Activated CD4-positive, alpha-beta memory T cell treated with anti-CD3 and anti-CD28 coated beads, Interleukin-2, amount 10 ng/mL, durations not matched to agents 7 days and 5 days (primary cell): Measurements from ENCODE around the gene SAP30. TPM values are rescaled to one million over a fixed set of nuclear protein-coding genes. Genes with fewer than 3 reads are reported as not detected.
A peak's percentile ranks its signal among the peaks of the same experiment; 100 is the strongest.

Experiments
- CTCF ChIA-PET: fragments of 350-600 bp; sonication (Branson Sonifier 250); formaldehyde crosslinking; loops from one replicate; lab custom pipeline; 2021; ENCODE audit warnings: antibody characterized with exemption, inconsistent platforms; lab: Charles Lee
- POLR2A ChIA-PET: fragments of 350-600 bp; sonication (Branson Sonifier 250); formaldehyde crosslinking; loops from one replicate; lab custom pipeline; 2021; ENCODE audit warnings: antibody characterized with exemption; lab: Charles Lee
- DNase-seq: peaks from one replicate; pipeline ENCODE4 v3.0.0-alpha.2; 2020
- H3K27ac Mint-ChIP-seq: one replicate; pipeline ENCODE4 v1.8.0; 2021; ENCODE audit warnings: mild to moderate bottlenecking, mixed read lengths
- H3K27me3 Mint-ChIP-seq: one replicate; pipeline ENCODE4 v1.8.0; 2021; ENCODE audit warnings: mixed read lengths
- H3K36me3 Mint-ChIP-seq: one replicate; pipeline ENCODE4 v1.8.0; 2021; ENCODE audit warnings: low read depth, mixed read lengths
- H3K4me1 Mint-ChIP-seq: one replicate; pipeline ENCODE4 v1.8.0; 2021; ENCODE audit warnings: mixed read lengths
- H3K4me3 Mint-ChIP-seq: one replicate; pipeline ENCODE4 v1.8.0; 2021; ENCODE audit warnings: mild to moderate bottlenecking, mixed read lengths
- H3K9me3 Mint-ChIP-seq: one replicate; pipeline ENCODE4 v1.8.0; 2021; ENCODE audit warnings: mixed read lengths
- total RNA-seq, 2 experiments: library from RNA; stranded (reverse); gene quantifications; one replicate each; pipeline ENCODE4 v1.2.3, GENCODE V29; 2021

SAP30 gene
- total RNA-seq, 2 experiments from 2014 or later, result 27.5 to 29.7 TPM

- POLR2A ChIA-PET, result interaction anchor here (0.9 to 7.8 kb wide), 16 partner anchors 12 to 1151 kb away, joined by 3 to 710 read pairs (median 4); partner anchors contain the start of genes CEP44, FBXO8, GALNT7 and HMGB2
- H3K4me1 Mint-ChIP-seq, result peaks cover 47% of the 10 kb centered on the region
- no peaks in the 10 kb centered on the region for H3K9me3 Mint-ChIP-seq
- H3K4me3 Mint-ChIP-seq, result peak overlapping the region; percentile 91
- H3K27ac Mint-ChIP-seq, result peak overlapping the region; percentile 84
- peaks cover 27% of the 10 kb centered on the region for H3K36me3 Mint-ChIP-seq
- H3K27me3 Mint-ChIP-seq, result no peaks in the 10 kb centered on the region
- peak; percentile 54 for DNase-seq
- CTCF ChIA-PET, result interaction anchor here (0.8 to 6.5 kb wide), 11 partner anchors 11 to 70 kb away, joined by 3 to 90 read pairs (median 5); partner anchors contain the start of gene HMGB2
These were observed 788 bp downstream of the SAP30 start for GRCh38 chr4:173371292-173372192.

- DNase-seq, result no peak
- Mint-ChIP-seq H3K27ac (no peak overlapping the region), H3K9me3 (no peaks in the 10 kb centered on the region), H3K36me3 (peaks cover 25% of the 10 kb centered on the region), H3K27me3 (no peaks in the 10 kb centered on the region), H3K4me1 (peaks cover 24% of the 10 kb centered on the region), H3K4me3 (no peak overlapping the region)
- ChIA-PET CTCF (interaction anchor here (0.9 to 1.4 kb wide), 3 partner anchors 9 to 42 kb away, joined by 3 read pairs; no protein-coding TSS in a partner anchor), POLR2A (interaction anchor here (1.2 to 2.0 kb wide), 3 partner anchors 16 to 49 kb away, joined by 3 to 16 read pairs (median 3); partner anchors contain the start of gene HMGB2)
These were observed 3.8 kb downstream of the SAP30 start for GRCh38 chr4:173374588-173374987.

DNA sequence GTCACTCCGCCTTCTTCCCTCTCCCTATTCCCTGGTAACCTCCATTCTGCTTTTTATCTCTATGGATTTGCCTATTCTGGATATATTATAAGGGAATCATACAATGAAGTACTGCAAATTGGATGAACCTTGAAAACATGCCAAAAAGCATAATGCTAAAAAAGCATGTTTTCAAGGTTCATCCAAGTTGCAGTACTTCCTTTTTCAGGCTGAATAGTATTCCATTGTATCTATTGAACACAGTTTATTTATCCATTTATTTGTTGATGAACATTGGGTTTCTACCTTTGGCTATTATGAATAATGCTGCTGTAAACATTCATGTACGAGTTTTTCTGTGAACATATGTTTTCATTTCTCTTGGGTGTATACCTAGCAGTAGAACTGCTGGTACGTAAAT, 9.2 kb downstream of the SAP30 start:
- ChIA-PET POLR2A (interaction anchor here (1.0 kb wide), 1 partner anchor 45 kb away, joined by 3 read pairs; no protein-coding TSS in a partner anchor), CTCF (no interaction called here)
- Mint-ChIP-seq H3K36me3 (peaks cover 6% of the 10 kb centered on the region), H3K27ac (no peak overlapping the region), H3K27me3 (no peaks in the 10 kb centered on the region), H3K9me3 (no peaks in the 10 kb centered on the region), H3K4me1 (peaks cover 5% of the 10 kb centered on the region), H3K4me3 (no peak overlapping the region)
- DNase-seq, result no peak

- H3K9me3 Mint-ChIP-seq, result no peaks in the 10 kb centered on the region
- CTCF ChIA-PET, result no interaction called here
- H3K36me3 Mint-ChIP-seq, result peaks cover 1% of the 10 kb centered on the region
- H3K4me3 Mint-ChIP-seq, result no peak overlapping the region
- POLR2A ChIA-PET, result no interaction called here
- no peak for DNase-seq
- no peak overlapping the region for H3K27ac Mint-ChIP-seq
- peaks cover under 1% of the 10 kb centered on the region for H3K4me1 Mint-ChIP-seq
- no peaks in the 10 kb centered on the region for H3K27me3 Mint-ChIP-seq
These were observed 10.2 kb downstream of the SAP30 start for GRCh38 chr4:173380987-173381386.

DNA sequence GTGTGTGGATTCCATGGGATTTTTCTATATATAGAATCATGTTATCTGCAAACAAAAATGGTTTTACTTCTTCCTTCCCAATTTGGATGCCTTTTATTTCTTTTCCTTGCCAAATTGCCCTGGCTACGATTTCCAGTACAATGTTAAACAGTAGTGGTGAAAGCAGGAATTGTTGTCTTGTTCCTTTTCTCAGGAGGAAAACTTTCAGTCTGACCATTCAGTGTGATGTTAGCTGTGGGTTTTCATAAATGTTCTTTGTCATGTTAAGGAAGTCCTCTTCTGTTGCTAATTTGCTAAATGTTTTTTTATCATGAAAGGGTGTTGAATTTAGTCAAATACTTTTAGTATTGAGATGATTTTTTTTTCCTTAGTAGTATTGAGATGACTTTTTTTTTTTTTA, 10.9 kb downstream of the SAP30 start:
- no peak for DNase-seq
- POLR2A ChIA-PET, result no interaction called here
- H3K36me3 Mint-ChIP-seq, result no peaks in the 10 kb centered on the region
- H3K4me3 Mint-ChIP-seq, result no peak overlapping the region
- no peaks in the 10 kb centered on the region for H3K9me3 Mint-ChIP-seq
- H3K27ac Mint-ChIP-seq, result no peak overlapping the region
- H3K27me3 Mint-ChIP-seq, result no peaks in the 10 kb centered on the region
- H3K4me1 Mint-ChIP-seq, result peaks cover 4% of the 10 kb centered on the region
- CTCF ChIA-PET, result no interaction called here

- Mint-ChIP-seq H3K9me3 (no peaks in the 10 kb centered on the region), H3K27me3 (no peaks in the 10 kb centered on the region), H3K36me3 (no peaks in the 10 kb centered on the region), H3K4me1 (peaks cover 8% of the 10 kb centered on the region), H3K27ac (no peak overlapping the region), H3K4me3 (no peak overlapping the region)
- POLR2A ChIA-PET, result interaction anchor here (1.9 kb wide), 1 partner anchor 10 kb away, joined by 7 read pairs; no protein-coding TSS in a partner anchor
- CTCF ChIA-PET, result interaction anchor here (1.1 to 1.8 kb wide), 2 partner anchors 10 to 49 kb away, joined by 3 to 8 read pairs; partner anchors contain the start of gene HMGB2
- DNase-seq, result no peak
These were observed 11.6 kb downstream of the SAP30 start for GRCh38 chr4:173382349-173382748.

- DNase-seq, result no peak
- POLR2A ChIA-PET, result interaction anchor here (0.9 to 1.2 kb wide), 2 partner anchors 15 to 53 kb away, joined by 4 to 5 read pairs; partner anchors contain the start of gene HMGB2
- Mint-ChIP-seq H3K27ac (no peak overlapping the region), H3K9me3 (no peaks in the 10 kb centered on the region), H3K27me3 (no peaks in the 10 kb centered on the region), H3K4me3 (no peak overlapping the region), H3K36me3 (peaks cover 2% of the 10 kb centered on the region), H3K4me1 (peaks cover 8% of the 10 kb centered on the region)
- CTCF ChIA-PET, result interaction anchor here (1.3 kb wide), 1 partner anchor 8 kb away, joined by 5 read pairs; no protein-coding TSS in a partner anchor
These were observed 16.0 kb downstream of the SAP30 start for GRCh38 chr4:173386751-173387150.

DNA sequence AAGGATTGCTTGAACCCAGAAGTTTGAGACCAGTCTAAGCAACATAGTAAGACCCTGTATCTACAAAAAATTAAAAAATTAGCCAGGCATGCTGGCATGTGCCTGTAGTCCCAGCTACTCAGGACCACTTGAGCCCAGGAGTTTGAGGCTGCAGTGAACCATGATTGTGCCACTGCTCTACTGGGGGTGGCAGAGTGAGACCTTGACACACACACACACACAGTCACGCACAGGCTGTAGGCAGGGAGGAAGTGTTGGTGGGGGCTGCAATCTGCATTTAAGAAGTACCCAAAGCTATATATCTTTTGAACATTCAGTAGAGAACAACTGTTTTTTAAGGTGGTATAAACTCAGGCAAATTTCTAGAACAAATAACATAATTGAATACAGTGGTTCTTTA, 20.9 kb downstream of the SAP30 start:
- H3K36me3 Mint-ChIP-seq, result peaks cover 15% of the 10 kb centered on the region
- H3K9me3 Mint-ChIP-seq, result no peaks in the 10 kb centered on the region
- no peak for DNase-seq
- H3K4me1 Mint-ChIP-seq, result peaks cover 2% of the 10 kb centered on the region
- CTCF ChIA-PET, result no interaction called here
- no peaks in the 10 kb centered on the region for H3K27me3 Mint-ChIP-seq
- no peak overlapping the region for H3K4me3 Mint-ChIP-seq
- POLR2A ChIA-PET, result no interaction called here
- H3K27ac Mint-ChIP-seq, result no peak overlapping the region

- Mint-ChIP-seq H3K27me3 (no peaks in the 10 kb centered on the region), H3K27ac (no peak overlapping the region), H3K4me1 (no peaks in the 10 kb centered on the region), H3K9me3 (no peaks in the 10 kb centered on the region), H3K4me3 (no peak overlapping the region), H3K36me3 (peaks cover 8% of the 10 kb centered on the region)
- ChIA-PET CTCF (no interaction called here), POLR2A (interaction anchor here (1.4 kb wide), 1 partner anchor 15 kb away, joined by 3 read pairs; no protein-coding TSS in a partner anchor)
- no peak for DNase-seq
These were observed 26.9 kb downstream of the SAP30 start for GRCh38 chr4:173397604-173398003.

DNA sequence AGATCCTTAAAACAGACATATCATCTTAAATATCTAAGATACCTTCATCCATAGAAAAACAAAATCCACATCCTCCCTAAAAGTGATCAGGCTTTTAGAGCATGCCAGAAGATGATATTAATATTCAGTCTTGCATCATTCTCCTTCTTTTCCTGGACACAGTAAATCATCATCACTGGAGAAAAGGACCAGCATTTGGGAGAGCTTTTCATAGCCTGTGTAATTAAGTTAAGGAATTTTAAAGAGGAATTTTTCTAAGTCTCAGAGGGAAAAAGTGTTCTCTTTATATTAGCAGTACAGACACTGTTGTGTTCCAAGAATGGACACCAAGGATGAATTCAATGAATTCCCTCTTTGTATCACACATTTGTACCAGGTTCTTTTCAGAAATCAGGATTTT, 27.5 kb downstream of the SAP30 start:
- ChIA-PET CTCF (no interaction called here), POLR2A (interaction anchor here (1.4 kb wide), 1 partner anchor 14 kb away, joined by 3 read pairs; no protein-coding TSS in a partner anchor)
- H3K4me1 Mint-ChIP-seq, result no peaks in the 10 kb centered on the region
- H3K9me3 Mint-ChIP-seq, result no peaks in the 10 kb centered on the region
- DNase-seq, result no peak
- no peaks in the 10 kb centered on the region for H3K27me3 Mint-ChIP-seq
- H3K4me3 Mint-ChIP-seq, result no peak overlapping the region
- H3K27ac Mint-ChIP-seq, result no peak overlapping the region
- H3K36me3 Mint-ChIP-seq, result peaks cover 8% of the 10 kb centered on the region

DNA sequence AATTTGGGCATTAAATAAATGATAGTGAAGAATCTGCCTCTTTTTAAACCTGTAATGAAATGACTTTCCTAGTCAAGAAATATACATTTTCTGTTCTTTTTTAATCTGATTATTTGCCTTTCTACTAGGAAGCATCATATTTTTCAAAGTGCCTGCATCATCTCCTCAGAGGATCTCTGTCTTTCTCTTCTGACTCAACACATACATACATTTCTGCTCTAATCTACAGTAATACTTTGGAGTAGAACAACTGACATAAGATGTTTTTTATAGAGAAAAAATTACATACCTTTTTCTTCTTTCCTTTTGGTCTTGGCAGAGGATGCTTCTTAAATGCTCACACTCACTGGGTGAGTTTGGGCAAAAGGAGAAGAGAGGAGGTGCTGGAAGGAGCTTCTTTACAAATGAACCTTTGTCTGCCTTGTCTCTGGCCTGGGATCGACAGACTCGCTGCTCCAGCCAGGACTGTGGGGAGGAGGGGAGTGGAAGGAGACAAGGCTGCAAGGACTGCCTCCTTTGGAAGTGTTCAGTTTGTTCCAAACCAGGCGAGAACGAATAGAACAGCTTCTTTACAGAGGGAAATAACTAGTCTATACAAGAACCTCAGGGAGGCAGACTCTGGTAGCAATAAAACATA, 28.1 kb downstream of the SAP30 start, which contains the start of gene SCRG1:
Gene SCRG1 (minus strand): TSS at position 338 of the 637 bp plus-strand sequence. CDS start 7,702 bp downstream, outside the sequence.
- peaks cover 8% of the 10 kb centered on the region for H3K36me3 Mint-ChIP-seq
- no peaks in the 10 kb centered on the region for H3K9me3 Mint-ChIP-seq
- no peak within 1 kb of the TSS for H3K4me3 Mint-ChIP-seq
- H3K27me3 Mint-ChIP-seq, result no peaks in the 10 kb centered on the region
- H3K4me1 Mint-ChIP-seq, result no peaks in the 10 kb centered on the region
- ChIA-PET CTCF (no interaction called here), POLR2A (no interaction called here)
- no peak within 1 kb of the TSS for H3K27ac Mint-ChIP-seq
- DNase-seq, result no peak

DNA sequence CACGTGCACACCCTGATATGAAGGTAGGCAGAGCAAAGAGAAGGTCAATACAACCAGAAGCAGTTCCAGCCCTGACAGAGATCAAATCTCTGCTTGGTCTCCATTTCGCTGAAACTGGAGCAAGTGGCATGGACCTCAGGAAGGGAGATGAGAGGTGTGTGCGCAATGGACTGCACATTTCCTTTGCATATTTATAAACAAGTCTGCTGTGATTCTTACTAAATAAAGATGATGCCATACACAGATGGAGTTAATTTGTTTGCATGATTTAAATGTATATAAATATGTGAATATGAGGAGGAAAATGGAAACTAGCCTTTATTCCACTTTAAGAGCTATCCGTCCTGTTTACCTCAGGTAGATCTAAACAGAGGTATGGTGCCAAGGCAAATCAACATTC, 30.3 kb downstream of the SAP30 start:
- ChIA-PET CTCF (interaction anchor here (0.9 kb wide), 1 partner anchor 20 kb away, joined by 3 read pairs; no protein-coding TSS in a partner anchor), POLR2A (interaction anchor here (1.8 kb wide), 1 partner anchor 66 kb away, joined by 6 read pairs; the partner anchor contains the start of gene HMGB2)
- no peaks in the 10 kb centered on the region for H3K27me3 Mint-ChIP-seq
- H3K27ac Mint-ChIP-seq, result no peak overlapping the region
- no peak for DNase-seq
- H3K4me1 Mint-ChIP-seq, result peaks cover 6% of the 10 kb centered on the region
- peaks cover 2% of the 10 kb centered on the region for H3K36me3 Mint-ChIP-seq
- no peaks in the 10 kb centered on the region for H3K9me3 Mint-ChIP-seq
- no peak overlapping the region for H3K4me3 Mint-ChIP-seq
